GM19025 (cell line): Measurements from ENCODE around the gene FZD4.
"Not testable (repeated sequence)": the region's sequence is repeated elsewhere in the genome, so short reads cannot be mapped to it uniquely, and the experiment has no call there.

Source experiments
- ATAC-seq: cut with Tn5 transposase; IDR thresholded peaks from one replicate; pipeline ENCODE4 v1.9.1; 2021; ENCODE audit warnings: mild to moderate bottlenecking, low read depth, moderate library complexity; ENCODE audit not compliant: unreplicated experiment

FZD4 gene

DNA sequence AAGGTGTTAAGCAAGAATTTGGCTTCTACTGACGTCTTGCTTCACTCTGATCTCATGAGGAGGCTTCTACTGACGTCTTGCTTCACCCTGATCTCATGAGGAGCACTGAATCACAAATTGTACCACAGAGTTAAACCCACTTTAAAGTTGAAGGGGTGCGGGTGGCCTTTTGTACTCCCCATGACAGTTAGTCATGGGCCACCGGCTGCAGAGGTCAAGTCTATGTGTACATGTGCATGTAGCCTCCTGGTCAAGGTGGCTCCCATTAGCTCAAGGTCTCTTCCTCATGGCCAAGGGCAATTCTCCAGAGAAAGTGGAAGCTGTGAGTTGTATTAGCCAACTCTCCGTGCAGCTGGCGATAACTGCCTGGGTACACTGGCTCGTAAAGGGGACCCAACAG is 23.1 kb upstream of the FZD4 start:
- ATAC-seq = no peak

- ATAC-seq = no peak
Observed at GRCh38 chr11:86977441-86978050, 22.4 kb upstream of the FZD4 start.

DNA sequence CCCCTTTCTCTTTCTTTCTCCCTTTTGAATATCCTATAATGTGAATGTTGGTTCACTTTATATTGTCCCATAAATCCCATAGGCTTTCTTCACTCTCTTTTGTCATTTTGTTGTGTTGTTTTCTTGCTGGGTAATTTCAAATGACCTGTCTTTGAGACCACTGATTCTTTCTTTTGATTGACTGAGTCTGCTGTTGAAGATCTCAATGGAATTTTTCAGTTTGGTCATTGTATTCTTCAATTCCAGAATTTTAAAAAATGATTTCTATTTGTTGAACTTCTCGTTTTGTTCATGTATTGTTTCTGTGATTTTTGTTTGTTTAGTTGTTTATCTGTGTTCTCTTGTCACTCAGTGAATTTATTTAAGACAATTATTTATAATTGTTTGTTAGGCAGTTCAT is 17.5 kb upstream of the FZD4 start:
- ATAC-seq = no peak

DNA sequence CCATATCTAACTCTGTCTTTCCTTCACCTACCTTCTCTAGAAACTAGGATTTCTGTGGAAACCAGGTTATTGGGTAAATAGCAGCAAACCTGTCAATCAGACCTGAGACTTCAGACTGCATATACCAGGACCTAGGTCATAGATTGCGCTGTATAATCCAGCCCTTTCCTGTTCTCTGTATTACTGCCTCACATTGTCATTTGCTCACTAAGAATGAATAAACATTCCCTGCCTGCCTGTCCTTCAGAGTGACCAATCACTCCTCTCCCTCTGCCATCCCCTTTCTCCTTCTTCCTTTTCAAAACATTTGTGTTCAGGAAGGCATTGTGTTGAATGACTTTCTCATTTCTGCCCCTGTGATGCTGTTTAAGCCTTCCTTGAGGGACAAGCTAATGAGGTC is 14.1 kb upstream of the FZD4 start:
- ATAC-seq = no peak

DNA sequence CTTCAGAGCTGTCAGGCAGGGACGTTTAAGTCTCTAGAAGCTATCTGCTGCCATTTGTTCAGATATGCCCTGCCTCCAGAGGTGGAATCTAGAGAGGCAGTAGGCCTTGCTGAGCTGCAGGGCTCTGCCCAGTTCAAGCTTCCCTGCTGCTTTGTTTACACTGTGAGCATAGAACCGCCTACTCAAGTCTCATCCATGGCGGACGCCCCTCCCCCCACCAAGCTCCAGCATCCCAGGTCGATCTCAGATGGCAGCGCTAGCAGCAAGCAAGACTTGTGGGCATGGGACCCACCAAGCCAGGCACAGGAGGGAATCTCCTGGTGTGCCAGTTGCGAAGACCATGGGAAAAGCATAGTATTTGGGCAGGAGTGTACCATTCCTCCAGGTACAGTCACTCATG is 12.4 kb upstream of the FZD4 start:
- not testable (repeated sequence) for ATAC-seq

- no peak for ATAC-seq
Observed at GRCh38 chr11:86957976-86958646, 2.9 kb upstream of the FZD4 start.

DNA sequence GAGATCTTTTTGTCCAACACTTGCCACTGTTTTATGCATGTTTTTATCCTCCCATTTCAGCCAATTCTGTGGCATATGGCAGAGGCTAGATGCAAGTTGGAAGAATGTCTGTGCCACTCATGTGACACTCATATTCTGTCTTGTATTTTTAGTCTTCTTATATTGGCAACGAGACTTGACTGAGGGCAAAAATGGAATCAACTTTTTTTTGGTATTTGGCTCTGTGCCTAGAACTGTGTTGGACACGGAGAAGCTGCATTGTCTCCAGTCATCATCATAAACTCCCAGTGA is 1.7 kb upstream of the FZD4 start:
- ATAC-seq = no peak

- ATAC-seq = peak; percentile 21
Observed at GRCh38 chr11:86955111-86955360, 159 bp downstream of the FZD4 start.

- no peak for ATAC-seq
Observed at GRCh38 chr11:86954269-86955110, 705 bp downstream of the FZD4 start.

DNA sequence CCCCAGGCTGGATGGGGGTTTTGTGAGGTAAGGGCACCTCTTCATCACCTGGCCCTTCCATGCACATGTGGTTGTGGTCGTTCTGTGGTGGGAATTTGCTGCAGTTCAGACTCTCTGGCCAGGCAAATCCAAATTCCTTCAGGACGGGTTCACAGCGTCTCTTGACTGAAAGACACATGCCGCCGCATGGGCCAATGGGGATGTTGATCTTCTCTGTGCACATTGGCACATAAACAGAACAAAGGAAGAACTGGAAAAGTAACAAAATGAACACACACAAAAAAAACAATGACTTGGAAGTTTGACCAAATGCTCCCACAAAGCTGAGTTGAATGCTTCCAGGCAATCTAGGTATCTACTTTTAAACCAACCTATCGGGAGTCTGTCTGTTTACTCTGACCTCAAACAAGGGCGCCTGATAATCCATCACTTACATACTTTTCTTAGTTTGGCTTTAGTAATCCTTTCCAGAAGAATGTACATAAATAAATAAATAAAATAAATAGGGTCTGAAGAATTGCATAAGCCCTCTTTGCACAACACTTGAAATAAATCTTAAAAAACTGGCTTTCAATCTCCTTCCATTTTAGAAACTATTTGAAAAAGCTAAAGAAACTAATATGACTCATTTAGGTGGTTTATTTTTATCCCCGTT is 2.8 kb downstream of the FZD4 start:
- no peak for ATAC-seq

GRCh38 chr11:86951706-86952105 is 3.5 kb downstream of the FZD4 start:
- ATAC-seq = no peak

DNA sequence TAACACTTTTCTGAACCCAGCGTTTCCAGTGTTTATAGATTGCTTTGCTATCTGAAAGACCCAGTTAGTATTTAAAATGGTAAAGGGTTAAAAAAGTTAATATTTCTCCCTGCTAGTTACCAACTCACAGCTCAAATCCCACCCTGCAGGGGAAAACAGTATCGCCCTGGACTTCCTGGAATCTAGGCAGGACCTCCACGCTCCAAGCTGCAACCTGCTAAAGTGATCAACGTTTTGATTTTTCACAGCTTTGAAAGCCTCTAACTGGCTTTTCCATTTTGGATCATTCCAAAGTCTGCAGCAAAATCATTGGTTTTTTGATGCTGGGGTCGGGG is 4.6 kb downstream of the FZD4 start:
- no peak for ATAC-seq

DNA sequence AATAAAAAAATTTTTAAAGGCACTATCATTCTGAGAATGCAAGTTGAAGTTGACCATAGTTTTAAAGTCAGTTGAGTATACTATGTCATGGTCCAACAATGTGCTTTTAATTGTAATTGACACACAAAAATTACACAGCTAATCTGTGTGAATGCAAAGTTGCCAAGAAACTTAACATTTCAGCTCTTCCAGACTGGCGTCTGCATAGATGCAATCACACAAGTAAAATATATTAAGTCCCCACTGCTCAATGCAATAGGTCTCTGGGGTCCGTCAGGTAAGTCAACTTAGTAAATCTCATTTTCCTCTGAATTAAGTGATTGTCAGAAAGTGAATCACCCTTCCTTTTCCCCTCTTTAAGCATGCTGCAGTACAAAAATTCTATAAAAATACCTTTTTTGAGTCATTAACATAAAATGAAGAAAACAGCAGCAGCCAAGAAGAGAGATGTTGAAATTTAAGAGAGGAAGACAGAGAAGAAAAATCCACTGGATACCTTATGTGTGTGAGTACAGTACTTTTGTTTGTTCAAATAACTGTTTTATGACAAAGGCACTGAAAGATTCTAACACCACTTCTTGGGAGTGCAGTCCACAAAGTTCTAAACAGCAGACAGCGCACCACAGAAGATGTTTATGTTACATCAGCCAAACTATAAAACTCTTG is 5.1 kb downstream of the FZD4 start:
- no peak for ATAC-seq

DNA sequence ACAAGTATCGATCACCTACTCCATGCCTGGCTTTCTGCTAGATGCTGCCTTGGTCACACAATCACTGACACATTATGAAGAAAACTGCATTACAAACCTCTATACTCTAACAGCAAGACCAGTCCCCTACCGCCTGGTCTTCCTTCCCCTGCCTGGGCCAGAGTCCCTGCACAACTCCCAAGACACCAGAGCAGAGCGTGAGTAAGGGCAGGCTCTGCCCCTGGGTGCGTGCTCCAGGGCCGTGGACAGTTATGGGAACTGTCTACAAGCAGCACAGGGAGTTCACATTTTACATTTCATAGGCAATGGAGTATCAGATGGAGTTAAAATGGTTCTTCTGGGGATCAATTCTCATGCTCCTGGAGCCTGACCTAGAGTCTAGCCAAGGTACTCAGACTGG is 6.5 kb downstream of the FZD4 start:
- no peak for ATAC-seq

DNA sequence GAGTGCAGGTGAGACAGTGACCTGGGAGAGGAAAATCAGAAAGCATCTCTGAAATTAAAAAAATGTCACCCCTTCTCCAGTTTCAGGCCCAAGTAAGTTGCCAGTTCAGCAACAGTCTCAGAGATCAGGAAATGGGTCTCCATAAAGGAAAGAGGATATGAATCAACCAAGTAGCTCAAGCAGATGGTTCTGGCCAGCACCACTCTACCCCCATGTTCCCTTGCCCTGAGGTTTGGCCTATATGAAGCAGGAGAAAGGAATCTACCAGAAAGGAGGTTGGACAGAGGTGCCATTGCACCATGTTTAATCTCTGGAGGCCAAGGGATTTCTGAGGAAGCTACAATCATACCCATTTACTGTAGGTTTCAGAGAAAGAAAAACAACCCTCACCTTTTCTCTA is 7.7 kb downstream of the FZD4 start:
- ATAC-seq = no peak

DNA sequence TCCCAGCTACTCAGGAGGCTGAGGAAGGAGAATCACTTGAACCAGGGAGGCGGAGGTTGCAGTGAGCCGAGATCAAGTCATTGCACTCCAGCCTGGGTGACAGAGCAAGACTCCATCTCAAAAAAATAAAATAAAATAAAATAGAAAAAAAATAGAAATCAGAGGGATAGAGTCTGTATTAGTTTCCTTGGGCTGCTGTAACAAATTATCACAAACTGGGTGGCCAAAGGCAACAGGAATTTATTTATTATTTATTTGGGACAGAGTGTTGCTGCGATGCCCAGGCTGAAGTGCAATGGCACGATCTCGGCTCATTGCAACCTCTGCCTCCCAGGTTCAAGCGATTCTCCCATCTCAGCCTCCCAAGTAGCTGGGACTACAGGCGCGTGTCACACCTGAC is 11.7 kb downstream of the FZD4 start:
- not testable (repeated sequence) for ATAC-seq

DNA sequence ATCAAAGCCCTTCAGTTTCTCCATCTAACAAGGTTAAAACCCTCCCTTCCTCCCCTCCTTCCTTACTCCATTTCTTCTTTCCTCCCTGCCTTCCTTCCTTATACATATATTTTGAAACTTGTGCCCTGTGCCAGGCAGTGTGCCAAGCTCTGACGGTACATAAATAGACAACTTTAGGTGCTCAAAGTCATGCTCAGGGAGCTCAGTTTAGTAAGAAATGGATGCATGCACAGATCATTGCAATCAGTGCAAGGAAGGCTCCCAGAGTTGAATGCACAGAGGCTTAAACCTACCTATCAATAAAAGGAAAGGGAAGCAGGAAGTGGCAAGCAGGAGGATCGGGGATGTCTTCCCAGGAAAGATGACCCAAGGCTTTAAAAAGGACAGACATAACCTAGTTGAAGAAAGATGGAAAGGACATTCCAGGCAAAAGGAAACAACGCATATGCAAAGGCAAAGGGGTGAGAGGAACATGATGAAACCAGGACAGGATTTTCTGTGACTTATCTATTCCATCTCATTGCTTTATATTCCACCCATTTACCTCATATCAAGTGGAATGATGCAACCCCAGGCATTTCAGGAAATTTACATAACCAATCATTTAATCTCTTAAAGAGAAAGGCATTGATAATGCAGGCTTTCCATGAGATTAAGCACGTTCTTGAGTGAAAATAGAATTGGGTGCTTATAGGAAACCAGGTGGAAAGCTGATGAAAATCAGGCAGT is 13.2 kb downstream of the FZD4 start:
- ATAC-seq = no peak

DNA sequence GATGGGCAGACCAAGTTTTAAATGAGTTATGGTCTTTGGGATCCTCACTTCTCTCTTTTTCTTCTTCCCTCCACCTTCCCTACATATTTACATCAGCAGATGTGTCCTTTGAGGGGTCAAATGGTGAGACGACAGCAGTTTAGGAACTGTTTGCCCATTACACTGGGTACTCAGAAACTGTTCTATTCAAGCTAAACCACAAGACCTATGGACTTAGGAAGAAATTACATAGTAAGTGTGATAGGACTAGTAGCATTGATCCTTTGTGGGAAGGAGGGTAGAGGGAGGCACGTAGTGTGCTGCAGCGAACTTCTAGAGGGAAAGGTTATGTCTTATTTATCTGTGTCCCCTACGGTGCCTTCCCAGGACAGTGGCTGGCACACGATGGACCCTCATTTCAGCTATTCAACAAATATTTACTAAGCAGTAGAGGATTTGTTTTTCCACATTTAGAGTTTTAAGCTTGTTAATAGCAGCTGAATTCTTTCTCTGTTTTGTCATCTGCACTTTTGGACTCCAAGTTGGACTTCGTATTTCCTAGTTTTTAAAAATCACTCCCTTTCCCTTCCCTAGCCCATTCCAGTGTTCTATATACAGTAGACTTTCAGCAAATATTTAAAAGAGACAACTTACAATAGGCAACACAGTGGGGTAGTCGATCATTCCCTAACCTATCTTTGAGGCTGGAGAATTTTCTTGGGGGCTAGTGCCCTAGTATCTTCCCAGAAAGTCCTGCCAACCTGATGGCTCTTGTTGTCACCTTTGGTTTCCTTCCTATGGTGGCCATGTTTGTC is 13.9 kb downstream of the FZD4 start:
- ATAC-seq = no peak

- no peak for ATAC-seq
Observed at GRCh38 chr11:86940122-86940777, 14.9 kb downstream of the FZD4 start.
